Mucosa of descending colon (tissue), 3 donors: ENCODE data around the gene OR4Q2. TPM values are rescaled to one million over a fixed set of nuclear protein-coding genes. Genes with fewer than 3 reads are reported as not detected.
"Not testable (repeated sequence)": the region's sequence is repeated elsewhere in the genome, so short reads cannot be mapped to it uniquely, and the experiment has no call there.

Source experiments
- ATAC-seq: fragments of 200-7000 bp; cut with Tn5 transposase; one replicate; pipeline ENCODE4 v1.9.1; 2020; ENCODE audit warnings: mild to moderate bottlenecking, moderate library complexity
- DNase-seq, 3 donors: peaks; one replicate each; pipeline ENCODE4 v3.0.0-alpha.2; 2020
- H3K36me3 ChIP-seq: fragments of 200-600 bp; one replicate; pipeline ENCODE4 v1.8.0; 2021; ENCODE audit warnings: low read depth, mild to moderate bottlenecking
- H3K4me1 ChIP-seq: fragments of 200-600 bp; one replicate; pipeline ENCODE4 v1.8.0; 2021; ENCODE audit warnings: low read depth, mild to moderate bottlenecking
- H3K4me3 ChIP-seq: fragments of 200-600 bp; one replicate; pipeline ENCODE4 v1.8.0; 2021; ENCODE audit warnings: mild to moderate bottlenecking
- H3K9me3 ChIP-seq: fragments of 200-600 bp; one replicate; pipeline ENCODE4 v1.8.0; 2021; ENCODE audit warnings: mild to moderate bottlenecking
- CTCF ChIP-seq: fragments of 200-600 bp; IDR thresholded peaks from one replicate; pipeline ENCODE4 v1.8.0; 2022; ENCODE audit warnings: antibody characterized with exemption, mild to moderate bottlenecking
- intact Hi-C, 2 donors: fragments of 100-400 bp; cut with DNase I in 1 of 2; cut with micrococcal nuclease in 1 of 2; formaldehyde crosslinking; loops; one replicate each; pipeline versions ENCODE4 v1.11.0 to v1.11.1; 2022; cut with DNase I, micrococcal nuclease
- long read RNA-seq, 2 donors: library from polyadenylated mRNA; unstranded; transcript quantifications; one replicate each; pipeline ENCODE4 v2.0.0, GENCODE V29; 2019 to 2021
- total RNA-seq, 3 donors: library from RNA; stranded (reverse); fragmentation: NEBNext Ultra II Directional in 2 of 3; extraction: Animal tissue kit (Norgen Biotek cat#: 25700) in 2 of 3; gene quantifications; one replicate each; pipeline versions ENCODE4 v1.2.1 to v1.2.4, GENCODE V29; 2021 to 2023
- donor health status: DM: no; HTN: no; CAD: no; lungs with moderate emphysema.
- donor health status: DM: no; HTN: no; CAD: no.
- donor health status: DM: no; HTN: yes; CAD: no.

The OR4Q2 gene
- total RNA-seq, result not detected
- long read RNA-seq, donor 1, result 0 reads
- long read RNA-seq, donor 2, result 0 reads

- H3K36me3 ChIP-seq, result no peaks in the 10 kb centered on the region
- intact Hi-C loops, result no loop called here
- ATAC-seq, result no peak
- H3K4me3 ChIP-seq, result no peak within 1 kb of the TSS
- no peak for TF ChIP-seq CTCF
- H3K4me1 ChIP-seq, result no peaks in the 10 kb centered on the region
- no peak for DNase-seq
- H3K9me3 ChIP-seq, result peaks cover 26% of the 10 kb centered on the region
These were observed at the start of gene OR4Q2 for GRCh38 chr14:20001863-20002262. OR4Q2 (plus strand) TSS chr14:20002163.

GRCh38 chr14:19969735-19970134 lies 32.2 kb upstream of the OR4Q2 start:
- H3K4me3 ChIP-seq, DNase-seq, H3K36me3 ChIP-seq, ATAC-seq, H3K4me1 ChIP-seq, intact Hi-C loops: not testable (repeated sequence)
- H3K9me3 ChIP-seq, result peaks cover 21% of the 10 kb centered on the region

GRCh38 chr14:19974844-19975243 lies 27.1 kb upstream of the OR4Q2 start:
- DNase-seq (peak in 1 of 3 donors; percentile 3), ATAC-seq (peak; percentile 34)
- no peaks in the 10 kb centered on the region for H3K36me3 ChIP-seq
- intact Hi-C loops, result no loop called here
- no peak overlapping the region for H3K4me3 ChIP-seq
- TF ChIP-seq CTCF, result no peak
- peaks cover 16% of the 10 kb centered on the region for H3K9me3 ChIP-seq
- no peaks in the 10 kb centered on the region for H3K4me1 ChIP-seq

GRCh38 chr14:19975291-19975690 lies 26.7 kb upstream of the OR4Q2 start, which contains the start of gene OR4K15:
OR4K15 (plus strand) TSS chr14:19975591; CDS start chr14:19975591, 0 bp downstream.
- TF ChIP-seq CTCF, result no peak
- Histone ChIP-seq H3K4me1 (no peaks in the 10 kb centered on the region), H3K4me3 (no peak within 1 kb of the TSS), H3K36me3 (no peaks in the 10 kb centered on the region), H3K9me3 (peaks cover 16% of the 10 kb centered on the region)
- intact Hi-C loops, result no loop called here
- DNase-seq (no peak), ATAC-seq (no peak)

GRCh38 chr14:19993438-19993837 lies 8.5 kb upstream of the OR4Q2 start:
- DNase-seq (no peak), ATAC-seq (no peak)
- intact Hi-C loops, result no loop called here
- TF ChIP-seq CTCF, result no peak
- Histone ChIP-seq H3K36me3 (no peaks in the 10 kb centered on the region), H3K9me3 (peaks cover 41% of the 10 kb centered on the region), H3K4me1 (no peaks in the 10 kb centered on the region), H3K4me3 (no peak overlapping the region)

- no peak for TF ChIP-seq CTCF
- no peak overlapping the region for H3K4me3 ChIP-seq
- no peaks in the 10 kb centered on the region for H3K36me3 ChIP-seq
- DNase-seq (no peak), ATAC-seq (no peak)
- peaks cover 28% of the 10 kb centered on the region for H3K9me3 ChIP-seq
- no peaks in the 10 kb centered on the region for H3K4me1 ChIP-seq
- intact Hi-C loops, result no loop called here
These were observed 356 bp downstream of the OR4Q2 start for GRCh38 chr14:20002319-20002718.
